ENCODE measurements around the gene SYAP1.
"Not testable (repeated sequence)": the region's sequence is repeated elsewhere in the genome, so short reads cannot be mapped to it uniquely, and the experiment has no call there.

SYAP1 gene

DNA sequence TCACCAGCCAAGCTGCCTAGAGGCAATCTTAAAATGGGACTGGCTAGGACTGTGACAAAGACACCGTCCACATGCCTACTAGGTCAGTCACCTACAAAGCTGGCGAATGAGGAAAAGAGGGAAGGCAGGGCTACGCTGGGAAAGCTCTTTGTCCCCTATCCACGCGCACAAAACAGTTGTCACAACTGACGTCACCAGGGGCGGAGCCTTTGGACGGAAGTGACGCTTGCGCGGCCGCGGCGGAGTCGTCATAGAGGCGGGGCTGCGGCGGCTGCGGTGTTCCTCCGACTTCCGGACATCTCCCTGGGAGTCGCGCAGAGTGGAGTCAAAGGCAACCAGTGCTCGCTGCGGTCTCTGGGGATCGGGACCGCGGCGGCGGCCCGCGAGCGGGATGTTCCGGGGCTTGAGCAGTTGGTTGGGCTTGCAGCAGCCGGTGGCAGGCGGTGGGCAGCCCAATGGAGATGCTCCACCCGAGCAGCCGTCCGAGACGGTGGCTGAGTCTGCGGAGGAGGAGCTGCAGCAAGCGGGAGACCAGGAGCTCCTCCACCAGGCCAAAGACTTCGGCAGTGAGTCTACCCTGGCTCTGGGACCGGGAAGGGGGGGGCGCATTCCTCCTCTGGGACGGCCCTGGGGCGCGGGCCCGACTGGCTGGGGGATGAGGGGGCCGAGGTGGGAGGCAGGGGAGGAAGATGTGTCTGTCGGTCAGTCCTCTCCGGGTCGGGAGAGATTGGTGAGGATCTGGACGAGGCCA is at the start of gene SYAP1:
Gene SYAP1, plus strand, starts transcription at position 279 of the 751 bp plus-strand sequence. Its CDS starts 113 bp downstream, at position 392.
- peak; percentile 29 to 98 (median 90) for DNase-seq

DNA sequence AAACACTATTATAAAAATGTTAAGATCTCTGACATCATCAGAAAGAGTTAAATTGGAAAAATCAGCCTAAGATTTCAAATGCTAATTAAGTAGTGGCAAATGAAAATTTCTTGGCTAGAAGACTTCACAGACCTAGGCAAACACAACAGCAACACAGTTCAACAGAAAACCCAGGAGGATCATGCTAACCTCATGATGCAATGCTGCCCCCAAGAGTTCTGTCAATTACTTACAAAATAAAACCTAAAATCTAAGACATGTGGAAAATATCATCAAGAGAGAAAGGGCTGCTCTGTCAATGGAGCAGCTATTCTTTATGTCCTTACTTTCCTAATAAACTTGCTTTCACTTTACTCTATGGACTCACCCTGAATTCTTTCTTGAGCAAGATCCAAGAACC is 48.4 kb upstream of the SYAP1 start:
- DNase-seq, result peak in 13 of 58 donors; percentile 0 to 39 (median 2)

- DNase-seq, result no peak
These were observed 40.7 kb upstream of the SYAP1 start for GRCh38 chrX:16678689-16679088.

DNA sequence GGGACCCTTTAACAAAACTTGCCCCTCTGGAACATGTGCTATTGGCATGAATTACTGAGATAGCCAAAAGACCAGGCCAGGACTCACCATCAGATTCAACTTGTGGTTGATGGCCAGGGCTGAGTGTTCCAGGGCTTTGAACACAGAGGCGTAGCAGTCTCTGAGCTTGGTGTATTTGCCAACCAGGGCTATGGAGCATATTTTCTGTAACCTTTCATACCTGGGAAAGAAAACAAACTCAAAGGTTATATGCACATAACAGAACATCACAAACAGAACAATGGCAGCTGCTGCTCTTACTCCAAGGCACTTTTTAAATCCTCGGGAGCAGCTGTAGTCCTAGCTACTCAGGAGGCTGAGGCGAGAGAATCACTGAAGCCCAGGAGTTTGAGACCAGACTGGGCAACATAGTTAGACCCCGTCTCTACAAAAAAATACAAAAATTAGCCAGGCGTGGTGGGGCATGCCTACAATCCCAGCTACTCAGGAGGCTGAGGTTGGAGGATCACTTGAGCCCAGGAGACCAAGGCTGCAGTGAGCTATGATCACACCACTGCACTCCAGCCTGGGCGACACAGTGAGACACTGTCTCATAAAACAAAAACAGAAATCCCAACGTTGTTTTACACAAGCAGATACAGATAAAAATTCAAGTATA is 36.3 kb upstream of the SYAP1 start:
- no peak for DNase-seq

- DNase-seq, result no peak
These were observed 31.9 kb upstream of the SYAP1 start for GRCh38 chrX:16687514-16687913.

DNA sequence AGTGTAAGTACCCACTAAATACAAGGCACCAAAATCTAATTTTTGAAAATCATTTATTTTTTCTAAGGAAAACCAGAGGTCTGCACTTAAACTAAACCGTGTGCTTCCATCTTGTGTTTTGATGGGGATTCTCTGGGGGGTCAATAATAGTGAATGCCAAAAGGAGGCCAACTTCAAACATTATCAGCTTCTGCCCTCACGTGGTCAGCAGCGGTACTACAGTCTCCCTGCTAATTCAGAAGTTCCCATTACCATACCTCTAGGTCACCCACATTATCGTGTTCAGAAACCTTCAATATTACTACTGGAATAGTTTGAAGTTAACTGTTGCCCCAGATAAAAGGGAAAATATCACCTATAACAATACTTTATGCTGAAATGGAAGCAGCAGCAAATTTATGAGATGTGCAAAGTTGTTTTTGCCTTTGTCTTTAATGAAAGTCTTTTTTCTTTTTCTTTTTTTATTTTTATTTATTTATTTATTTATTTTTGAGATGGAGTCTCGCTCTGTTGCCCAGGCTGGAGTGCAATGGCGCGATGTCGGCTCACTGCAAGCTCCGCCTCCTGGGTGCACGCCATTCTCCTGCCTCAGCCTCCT is 24.2 kb upstream of the SYAP1 start:
- DNase-seq, result peak in 35 of 58 donors; percentile 0 to 76 (median 7)

DNA sequence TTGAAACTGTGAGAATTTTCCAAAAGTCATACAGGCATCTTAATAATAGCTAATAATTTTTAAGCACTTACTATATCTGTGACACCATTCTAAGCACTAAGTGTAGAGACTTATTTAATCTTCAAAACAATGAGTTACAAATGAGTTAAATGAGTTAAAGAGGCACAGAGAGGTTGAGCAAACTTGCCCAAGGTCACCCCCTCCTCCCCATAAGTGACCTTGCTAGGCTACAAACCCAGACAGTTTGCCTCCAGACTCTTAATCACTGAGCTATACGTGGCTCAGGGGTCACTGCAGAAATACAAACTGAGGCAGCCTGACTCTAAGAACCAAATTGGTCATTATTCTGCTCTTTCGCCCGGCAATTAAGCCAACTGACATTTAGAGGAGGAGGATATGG is 22.5 kb upstream of the SYAP1 start:
- DNase-seq, result no peak

DNA sequence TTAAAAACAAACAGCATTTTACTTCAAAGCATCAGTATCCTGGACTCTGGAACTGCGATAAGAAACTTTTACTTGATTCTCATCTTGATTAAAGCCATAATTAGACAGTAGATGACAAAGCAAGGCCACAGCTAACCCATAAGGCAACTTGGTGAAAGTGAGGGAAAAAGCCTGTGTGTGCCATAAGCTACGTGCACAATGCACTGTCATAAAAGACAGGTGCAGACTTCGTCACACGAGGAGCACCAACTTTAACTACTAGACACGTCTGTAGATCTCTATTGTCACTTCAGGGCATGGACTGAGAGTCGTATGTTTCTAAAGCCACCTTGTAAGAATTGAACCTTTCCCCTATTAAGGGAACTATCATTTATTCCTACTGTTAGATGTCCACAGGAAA is 20.0 kb upstream of the SYAP1 start:
- no peak for DNase-seq

GRCh38 chrX:16700734-16701133 is 18.7 kb upstream of the SYAP1 start:
- DNase-seq, result no peak

- no peak for DNase-seq
These were observed 16.5 kb upstream of the SYAP1 start for GRCh38 chrX:16702700-16703599.

DNA sequence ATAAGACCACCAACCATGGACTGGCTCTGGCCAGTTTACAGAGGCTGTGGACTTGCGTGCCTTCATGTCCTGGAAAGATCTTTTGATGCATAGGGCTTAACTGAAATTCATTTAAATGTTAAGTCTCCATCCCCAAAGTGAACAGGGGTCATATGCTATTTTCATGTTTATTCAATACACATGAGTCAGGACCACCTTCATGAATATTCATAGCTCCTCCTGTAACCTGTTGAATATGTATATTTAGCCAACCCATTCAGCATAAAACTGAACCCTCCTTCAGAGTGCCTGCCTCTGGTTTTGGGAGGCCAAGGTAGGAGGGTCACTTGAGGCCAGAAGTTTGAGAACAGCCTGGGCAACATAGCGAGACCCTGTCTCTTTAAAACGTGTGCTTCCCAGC is 14.0 kb upstream of the SYAP1 start:
- DNase-seq, result no peak

DNA sequence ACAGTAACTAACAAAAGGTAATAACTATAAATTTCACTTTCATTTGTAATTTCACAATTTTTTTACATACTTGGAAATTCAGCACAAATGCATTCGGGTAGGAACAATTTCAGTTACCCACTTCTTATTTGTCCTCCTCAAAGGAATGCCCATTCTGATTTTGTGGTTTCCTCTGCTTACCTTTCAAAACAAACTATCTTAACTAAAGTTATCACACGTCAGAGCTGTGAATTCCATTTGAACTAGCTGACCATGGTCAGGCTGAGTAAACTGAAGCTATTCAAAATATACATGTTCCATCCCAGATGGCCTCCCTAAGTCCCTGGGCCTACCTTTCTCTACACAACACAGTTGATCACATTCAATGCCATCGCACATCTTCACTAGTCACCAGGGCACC is 11.4 kb upstream of the SYAP1 start:
- DNase-seq, result no peak

DNA sequence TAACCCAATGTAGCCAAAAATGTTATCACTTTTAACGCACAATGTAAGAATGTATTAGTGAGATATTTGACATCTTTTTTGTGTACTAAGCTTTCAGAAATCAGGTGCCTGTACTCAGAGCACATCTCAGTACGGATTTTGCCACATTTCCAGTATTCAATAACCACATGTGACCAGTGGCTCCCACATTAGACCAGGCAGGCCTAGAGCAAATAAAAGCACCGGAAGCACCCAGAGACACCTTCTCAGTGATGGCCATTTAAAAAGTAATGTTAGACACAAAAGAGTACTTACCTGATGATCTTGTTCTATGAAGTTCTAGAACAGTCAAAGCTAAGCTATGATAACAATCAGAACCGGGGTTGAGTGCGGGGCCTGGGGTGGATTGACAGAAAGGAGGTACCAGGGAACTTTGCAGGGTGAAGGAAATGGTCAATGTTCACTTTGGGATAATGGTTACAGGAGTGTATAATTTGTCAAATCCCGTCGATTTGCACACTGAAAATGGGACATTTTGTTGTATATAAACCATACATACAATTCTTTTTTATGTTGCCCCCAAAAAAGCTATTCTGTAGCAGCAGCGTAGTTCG is 8.1 kb upstream of the SYAP1 start:
- no peak for DNase-seq

GRCh38 chrX:16711893-16712547 is 7.4 kb upstream of the SYAP1 start:
- DNase-seq, result peak in 15 of 58 donors; percentile 1 to 44 (median 9)

DNA sequence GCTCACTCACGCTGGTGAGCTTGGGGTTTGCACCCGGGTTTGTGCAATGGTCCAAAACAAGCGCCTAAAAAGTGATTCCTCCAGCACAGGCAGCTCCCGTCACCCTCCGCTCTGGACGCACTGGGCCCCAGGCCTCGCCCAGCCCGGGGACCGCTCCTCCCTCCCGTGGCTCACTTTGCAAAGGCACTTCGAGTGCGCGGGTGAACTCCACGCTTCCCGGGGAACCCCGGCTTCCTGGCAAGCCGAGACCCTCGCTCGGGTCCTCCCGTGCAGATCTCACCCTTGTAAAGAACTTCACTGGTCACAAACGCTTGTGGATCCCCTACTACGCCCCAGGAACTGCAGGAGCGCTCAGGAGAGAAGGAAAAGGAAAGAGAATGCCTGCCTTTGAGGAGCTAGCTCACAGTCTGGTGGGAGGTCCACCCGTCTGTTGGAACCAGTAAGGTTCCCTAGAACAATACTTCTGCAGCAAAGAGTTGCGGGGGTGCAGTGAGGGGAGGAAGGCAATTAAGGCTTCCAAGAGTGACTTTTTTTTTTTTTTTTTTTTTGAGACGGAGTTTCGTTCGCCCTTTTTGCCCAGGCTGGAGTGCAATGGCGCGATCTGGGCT is 6.8 kb upstream of the SYAP1 start, which contains the start of gene CTPS2:
Gene CTPS2, minus strand, starts transcription at position 122 of the 608 bp plus-strand sequence. CDS start 9,767 bp downstream, outside the sequence.
- peak in 52 of 58 donors; percentile 0 to 48 (median 14) for DNase-seq

DNA sequence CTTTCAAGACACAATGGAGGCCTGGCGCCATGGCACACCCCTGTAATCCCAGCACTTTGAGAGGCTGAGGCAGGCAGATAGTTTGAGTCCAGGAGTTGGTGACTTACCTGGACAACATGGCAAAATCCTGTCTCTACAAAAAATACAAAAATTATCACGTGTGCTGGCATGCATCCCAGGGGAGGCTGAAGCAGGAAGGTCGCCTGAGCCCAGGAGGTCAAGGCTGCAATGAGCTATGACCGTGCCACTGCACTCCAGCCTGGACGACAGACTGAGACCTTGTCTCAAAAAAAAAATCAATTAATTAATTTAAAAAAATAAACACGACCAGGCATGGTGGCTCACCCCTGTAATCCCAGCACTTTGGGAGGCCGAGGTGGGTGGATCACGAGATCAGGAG is 4.9 kb upstream of the SYAP1 start:
- DNase-seq, result no peak

DNA sequence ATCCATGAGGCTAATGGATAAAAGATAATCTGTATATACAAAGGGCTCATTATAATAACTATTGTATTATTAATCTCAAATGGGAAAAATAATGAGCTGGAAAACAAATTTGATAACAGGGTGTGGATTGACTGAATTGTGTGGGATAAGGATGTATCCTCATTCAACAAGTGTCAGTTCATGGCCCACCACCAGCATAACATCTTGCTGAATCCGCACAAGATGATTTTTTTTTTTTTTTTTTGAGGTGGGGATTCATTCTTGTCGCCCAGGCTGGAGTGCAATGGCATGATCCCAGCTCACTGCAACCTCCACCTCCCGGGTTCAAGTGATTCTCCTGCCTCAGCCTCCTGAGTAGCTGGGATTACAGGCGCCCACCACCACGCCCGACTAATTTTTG is 3.8 kb upstream of the SYAP1 start:
- not testable (repeated sequence) for DNase-seq

GRCh38 chrX:16716451-16716850 is 3.0 kb upstream of the SYAP1 start:
- DNase-seq, result not testable (repeated sequence)

DNA sequence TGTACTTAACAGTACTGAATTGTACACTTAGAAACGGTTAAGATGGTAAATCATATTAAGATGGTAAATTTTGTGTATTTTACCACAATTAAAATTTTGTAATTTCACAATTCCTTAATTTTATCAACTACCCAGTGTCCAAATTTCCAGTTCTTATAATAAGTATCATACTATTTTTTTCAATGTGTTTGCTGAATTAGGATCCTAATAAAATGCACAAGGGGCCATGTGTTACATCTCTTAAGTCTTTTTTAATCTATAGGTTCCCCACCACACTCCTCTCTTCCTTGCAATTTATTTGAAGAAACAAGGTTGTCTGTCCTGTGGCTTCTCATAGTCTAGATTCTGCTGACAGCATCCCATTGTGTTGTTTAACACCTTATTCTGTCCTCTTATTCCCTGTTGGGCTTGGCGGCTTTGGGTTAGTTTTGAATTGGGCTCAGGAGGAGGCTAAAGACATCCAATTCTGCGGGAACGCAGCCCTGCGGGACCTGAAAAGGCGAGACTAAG is 533 bp upstream of the SYAP1 start:
- no peak for DNase-seq

- no peak for DNase-seq
These were observed 3.1 kb downstream of the SYAP1 start for GRCh38 chrX:16722481-16722880.

Data from anterior cingulate cortex (tissue), 58 donors.